ENCODE measurements around the gene PITX1.

DNA sequence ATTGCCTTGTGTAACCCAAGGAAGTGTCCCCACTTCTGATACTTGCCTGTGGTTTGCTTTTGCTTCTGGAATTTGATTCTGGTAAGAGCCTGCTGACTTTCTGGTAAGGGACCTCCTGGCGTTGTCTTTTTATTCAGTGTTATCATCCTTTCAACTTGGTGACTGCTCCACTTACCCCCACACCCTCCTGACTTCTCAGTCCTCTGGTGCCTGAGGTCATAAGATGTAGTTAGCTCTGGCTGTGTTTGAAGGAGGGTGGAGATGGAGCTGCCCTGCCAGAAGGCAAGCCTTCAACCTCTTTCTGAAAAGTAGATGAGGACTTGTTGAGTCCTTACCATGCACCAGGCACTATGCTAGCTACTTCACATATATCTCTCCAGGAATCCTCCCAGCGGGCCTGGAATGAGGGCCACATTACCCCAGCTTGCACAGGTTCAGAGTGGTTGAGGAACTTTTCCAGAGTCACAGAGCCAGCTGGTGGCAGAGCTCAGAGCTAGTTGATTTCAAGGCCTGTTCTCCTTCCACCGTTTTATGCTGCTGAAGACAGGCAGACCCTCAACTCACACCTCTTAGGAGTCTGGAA, 45.2 kb upstream of the PITX1 start:
- TF ChIP-seq OSR1 (CRISPR knock-in tag; IDR thresholded peaks at IDR 0.05) (no peak), CREB5 (CRISPR knock-in tag; IDR thresholded peaks at IDR 0.05; ENCODE audit: low read depth) (no peak)
